Measurements from ENCODE around the gene ZBTB9.
"Not testable (repeated sequence)": the region's sequence is repeated elsewhere in the genome, so short reads cannot be mapped to it uniquely, and the experiment has no call there.

The ZBTB9 gene

DNA sequence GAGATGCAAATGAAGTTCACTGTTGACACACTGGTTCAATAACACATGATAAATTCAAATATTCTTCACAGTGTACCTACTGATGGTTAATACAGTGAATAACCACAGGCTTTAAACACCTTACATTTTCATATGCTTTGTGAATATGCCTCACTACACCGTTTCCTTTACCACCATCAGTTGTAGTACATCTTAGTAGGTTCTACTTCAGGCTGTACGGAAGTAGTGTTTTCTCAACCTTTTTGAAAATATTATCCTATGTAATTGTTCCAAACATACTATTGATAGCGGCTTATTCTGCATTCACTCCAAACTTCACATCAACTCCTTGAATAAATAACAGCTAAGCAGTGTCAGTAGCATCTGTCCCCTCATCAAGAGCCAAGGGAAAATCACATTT lies 15.3 kb downstream of the ZBTB9 start:
- DNase-seq: no peak

DNA sequence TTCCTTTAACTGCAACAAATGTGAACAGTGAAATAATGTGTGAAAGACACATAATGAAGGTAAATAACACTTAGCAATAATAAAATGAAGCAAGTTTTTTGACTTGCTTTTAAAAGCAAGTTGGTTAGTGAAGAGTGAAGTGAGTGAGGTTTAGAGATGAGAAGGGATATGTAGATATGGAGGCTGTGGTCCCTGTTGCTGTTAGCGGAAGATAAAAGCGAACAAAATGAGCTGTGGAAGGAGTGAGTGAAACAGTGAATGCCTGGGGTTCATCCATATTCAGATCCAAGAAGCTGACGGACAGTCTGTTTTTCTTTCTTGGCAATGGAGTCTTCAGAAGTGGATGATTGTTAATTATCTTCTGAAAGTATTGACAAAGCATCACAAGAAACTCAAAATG lies 23.5 kb downstream of the ZBTB9 start:
- DNase-seq: no peak

DNA sequence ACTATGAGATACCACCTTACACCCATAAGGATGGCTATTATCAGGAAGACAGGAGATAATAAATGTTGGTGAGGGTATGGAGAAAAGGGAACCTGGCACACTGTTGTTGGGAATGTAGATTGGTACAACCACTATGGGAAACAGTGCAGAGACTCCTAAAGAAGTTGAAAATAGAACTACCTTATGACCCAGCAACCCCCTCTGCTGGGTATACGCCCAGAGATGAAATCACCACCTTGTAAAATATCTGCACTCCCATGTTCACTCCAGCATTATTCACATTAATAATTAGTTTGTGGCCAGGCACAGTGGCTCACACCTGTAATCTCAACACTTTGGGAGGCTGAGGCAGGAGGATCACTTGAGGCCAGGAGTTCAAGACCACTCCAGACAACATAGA lies 26.8 kb downstream of the ZBTB9 start:
- no peak for DNase-seq

GRCh38 chr6:33482620-33483019 lies 28.2 kb downstream of the ZBTB9 start:
- DNase-seq: not testable (repeated sequence)

GRCh38 chr6:33483678-33484077 lies 29.3 kb downstream of the ZBTB9 start:
- no peak for DNase-seq

DNA sequence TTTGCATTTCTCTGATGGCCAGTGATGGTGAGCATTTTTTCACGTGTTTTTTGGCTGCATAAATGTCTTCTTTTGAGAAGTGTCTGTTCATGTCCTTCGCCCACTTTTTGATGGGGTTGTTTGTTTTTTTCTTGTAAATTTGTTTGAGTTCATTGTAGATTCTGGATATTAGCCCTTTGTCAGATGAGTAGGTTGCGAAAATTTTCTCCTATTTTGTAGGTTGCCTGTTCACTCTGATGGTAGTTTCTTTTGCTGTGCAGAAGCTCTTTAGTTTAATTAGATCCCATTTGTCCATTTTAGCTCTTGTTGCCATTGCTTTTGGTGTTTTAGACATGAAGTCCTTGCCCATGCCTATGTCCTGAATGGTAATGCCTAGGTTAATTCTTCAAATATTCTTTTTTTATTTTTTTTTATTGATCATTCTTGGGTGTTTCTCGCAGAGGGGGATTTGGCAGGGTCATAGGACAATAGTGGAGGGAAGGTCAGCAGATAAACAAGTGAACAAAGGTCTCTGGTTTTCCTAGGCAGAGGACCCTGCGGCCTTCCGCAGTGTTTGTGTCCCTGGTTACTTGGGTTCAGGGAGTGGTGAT lies 30.4 kb downstream of the ZBTB9 start:
- not testable (repeated sequence) for DNase-seq

DNA sequence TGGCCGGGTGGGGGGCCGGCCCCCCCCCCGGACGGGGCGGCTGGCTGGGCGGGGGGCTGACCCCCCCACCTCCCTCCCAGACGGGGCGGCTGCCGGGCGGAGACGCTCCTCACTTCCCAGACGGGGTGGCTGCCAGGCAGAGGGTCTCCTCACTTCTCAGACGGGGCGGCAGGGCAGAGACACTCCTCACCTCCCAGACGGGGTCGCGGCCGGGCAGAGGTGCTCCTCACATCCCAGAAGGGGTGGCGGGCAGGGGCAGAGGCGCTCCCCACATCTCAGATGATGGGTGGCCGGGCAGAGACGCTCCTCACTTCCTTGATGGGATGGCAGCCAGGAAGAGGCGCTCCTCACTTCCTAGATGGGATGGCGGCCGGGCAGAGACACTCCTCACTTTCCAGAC lies 31.3 kb downstream of the ZBTB9 start:
- DNase-seq: not testable (repeated sequence)

GRCh38 chr6:33488339-33488738 lies 34.0 kb downstream of the ZBTB9 start:
- DNase-seq: no peak

DNA sequence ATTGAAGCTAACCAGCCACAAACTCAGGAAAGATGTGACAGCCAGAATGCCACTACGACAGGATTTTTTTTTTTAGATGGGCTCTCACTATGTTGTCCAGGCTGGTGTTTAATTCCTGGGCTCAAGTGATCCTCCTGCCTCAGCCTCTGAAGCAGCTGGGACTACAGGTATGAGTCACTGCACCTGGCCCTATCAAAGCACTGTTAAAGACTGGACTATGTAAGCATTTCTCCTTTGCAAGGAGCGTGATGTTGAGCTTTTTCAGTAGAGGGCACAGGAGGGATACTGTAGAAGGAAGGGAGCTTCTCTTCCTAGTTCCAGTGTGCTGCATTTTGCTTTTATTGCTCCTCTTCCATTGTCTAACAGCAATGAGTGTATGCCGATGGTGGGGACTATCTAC lies 35.8 kb downstream of the ZBTB9 start:
- no peak for DNase-seq

DNA sequence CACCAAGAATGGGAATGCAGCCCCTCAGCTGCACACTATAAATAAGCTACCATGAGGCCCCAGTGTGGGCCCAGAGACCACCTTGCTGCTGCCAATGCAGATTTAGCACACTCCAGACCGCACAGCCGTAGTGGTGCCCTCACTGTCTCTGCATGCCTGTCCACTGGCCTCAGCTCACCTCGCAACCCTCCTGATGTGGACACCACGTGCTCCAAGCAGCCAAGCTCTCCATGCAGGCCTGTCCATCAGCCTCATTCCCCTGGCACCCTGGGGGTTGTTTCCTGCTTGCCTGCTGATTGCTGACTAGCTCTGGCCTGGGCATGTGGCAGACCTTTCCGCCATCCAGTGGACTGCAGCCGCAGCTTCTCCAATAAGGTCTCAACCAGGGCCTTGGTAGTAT lies 36.2 kb downstream of the ZBTB9 start:
- no peak for DNase-seq

- no peak for DNase-seq
These were observed 37.7 kb downstream of the ZBTB9 start for GRCh38 chr6:33492093-33492492.

- no peak for DNase-seq
These were observed 42.8 kb downstream of the ZBTB9 start for GRCh38 chr6:33497157-33497556.

GRCh38 chr6:33502486-33502885 lies 48.1 kb downstream of the ZBTB9 start:
- no peak for DNase-seq

DNA sequence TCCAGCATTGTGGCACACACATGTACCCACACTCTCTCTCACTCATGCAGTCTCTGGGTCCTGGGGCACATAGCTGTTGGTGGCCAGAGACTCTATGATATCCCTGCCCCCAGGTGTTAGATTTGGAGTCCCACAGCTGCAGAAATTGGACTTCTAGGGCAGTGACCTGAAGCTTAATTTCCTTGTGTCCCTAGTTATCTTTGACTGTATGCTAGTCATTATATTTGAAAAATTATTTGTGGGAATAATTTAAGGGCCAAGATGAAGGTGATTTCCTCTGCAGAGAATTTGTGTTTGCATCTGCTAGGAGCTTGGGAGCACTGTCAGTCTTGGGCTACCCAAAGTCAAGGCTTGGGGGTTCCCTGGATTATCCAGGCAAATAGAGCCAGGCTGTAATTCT lies 50.1 kb downstream of the ZBTB9 start:
- no peak for DNase-seq

GRCh38 chr6:33505548-33506370 lies 51.4 kb downstream of the ZBTB9 start:
- DNase-seq: no peak

Measured in CD4-positive, alpha-beta T cell treated with Interleukin-15 for 1 hour (primary cell).